ENCODE measurements around the gene ACAP3. TPM values are rescaled to one million over a fixed set of nuclear protein-coding genes. Genes with fewer than 3 reads are reported as not detected.

ACAP3 gene
- total and polyA plus RNA-seq, 10 of the 15 experiments (the other 5 are each of a cell fraction or from before 2014, with no cell fraction given): 0.05 to 34.2 (median 7.1) TPM

- no peak overlapping the region for H3K4me2 ChIP-seq (ENCODE audit: control insufficient read depth, insufficient read depth)
- CTCF ChIA-PET: no interaction called here
These were observed 61.7 kb downstream of the ACAP3 start for GRCh38 chr1:1245817-1246576.

More at GRCh38 chr1:1245817-1246576, 61.7 kb downstream of the ACAP3 start:
- peaks cover 1 to 5% of the 10 kb centered on the region in 2 experiments; a peak in 3 of 4 replicates for H3K27me3 ChIP-seq (replicated peaks in 1 of 2; ENCODE audit: control insufficient read depth in 2 of 2, insufficient read depth in 2 of 2, low read length in 1 of 2)
- DNase-seq (ENCODE audit: low read depth, low spot score) (no peak), FAIRE-seq (no peak), ATAC-seq (no peak)
- ChIA-PET POLR2A (no interaction called here), RAD21 (ENCODE audit: unreplicated experiment) (no interaction called here), SMC1A (ENCODE audit: uncharacterized antibody, unreplicated experiment) (no interaction called here)
- in situ Hi-C loops (cut with MboI) (no loop called here), intact Hi-C loops (cut with micrococcal nuclease; ENCODE audit: unreplicated experiment) (no loop called here)
- 26% methylated on average over 23 of the region's 45 CpGs for WGBS (ENCODE audit: insufficient coverage, insufficient replicate concordance, low lambda C conversion rate, missing lambda C conversion rate)
- no TSS peak for BruUV-seq (replicated peaks)
- no peaks in the 10 kb centered on the region for H3K36me3 ChIP-seq (ENCODE audit: control insufficient read depth in 2 of 2, insufficient read depth in 2 of 2, low read length in 1 of 2)
- no peaks in the 10 kb centered on the region for H3K9me3 ChIP-seq (replicated peaks; ENCODE audit: control insufficient read depth, insufficient read depth, low read length)
- H4K20me1 ChIP-seq (ENCODE audit: control insufficient read depth, insufficient read depth): no peaks in the 10 kb centered on the region
- no peak overlapping the region for H3K27ac ChIP-seq (ENCODE audit: control insufficient read depth, insufficient read depth)
- no peak overlapping the region for H3K4me3 ChIP-seq
- TF ChIP-seq CEBPZ (IDR thresholded peaks at IDR 0.05; ENCODE audit: low read depth, low read length): no peak
- no peak for TF ChIP-seq NR2C2 (IDR thresholded peaks at IDR 0.05; ENCODE audit: borderline replicate concordance, control insufficient read depth, insufficient read length, low read depth)
- no peak for TF ChIP-seq NFYA (IDR thresholded peaks at IDR 0.05; ENCODE audit: borderline replicate concordance, low read depth, low read length)
- no peak for TF ChIP-seq BCL11A (IDR thresholded peaks at IDR 0.05; ENCODE audit: low read depth, low read length)
- H3K4me1 ChIP-seq (ENCODE audit: control insufficient read depth, insufficient read depth, low read length): peaks cover 7% of the 10 kb centered on the region
- H2AFZ ChIP-seq (ENCODE audit: control insufficient read depth, low read depth, low read length): no peak overlapping the region
- no peak overlapping the region for H3K9ac ChIP-seq (ENCODE audit: control insufficient read depth, insufficient read depth, low read length)
- no peaks in the 10 kb centered on the region for H3K79me2 ChIP-seq (ENCODE audit: control insufficient read depth, insufficient read depth, low read length)
